Transverse colon (tissue), 4 donors: ENCODE results near the gene PTPRD.

Source experiments
- CTCF ChIP-seq, 5 experiments: fragments of 200-600 bp in 3 of 5; fragments of 450-650 bp in 2 of 5; sonication (generic) in 3 of 5; IDR thresholded peaks; 1 replicate in 2 of 5; 2 replicates in 3 of 5; pipeline ENCODE4 v1.5.1; 2016 to 2017; ENCODE audit warnings: antibody characterized with exemption in 5 of 5, inconsistent platforms in 3 of 5, mild to moderate bottlenecking in 2 of 5, moderate library complexity in 1 of 5
- EP300 ChIP-seq: sonication (generic); formaldehyde crosslinking; IDR thresholded peaks from one replicate; pipeline ENCODE4 v1.6.1; 2017; ENCODE audit warnings: antibody characterized with exemption, low read depth
- POLR2A ChIP-seq: fragments of 450-650 bp; IDR thresholded peaks from one replicate; pipeline ENCODE4 v1.6.1; 2016; ENCODE audit warnings: antibody characterized with exemption, mild to moderate bottlenecking, moderate library complexity
- POLR2AphosphoS5 ChIP-seq, 3 donors: sonication (generic); formaldehyde crosslinking; IDR thresholded peaks; one replicate each; pipeline ENCODE4 v1.6.1; 2016; ENCODE audit warnings: antibody characterized with exemption in 3 of 3

- TF ChIP-seq CTCF (IDR thresholded peaks at IDR 0.05) (no peak), POLR2A (no peak), POLR2AphosphoS5 (IDR thresholded peaks at IDR 0.05) (no peak), EP300 (no peak)
Observed at GRCh38 chr9:9223175-9223574, 1389.6 kb downstream of the PTPRD start.
